ENCODE measurements around the gene PPP6R2.

DNA sequence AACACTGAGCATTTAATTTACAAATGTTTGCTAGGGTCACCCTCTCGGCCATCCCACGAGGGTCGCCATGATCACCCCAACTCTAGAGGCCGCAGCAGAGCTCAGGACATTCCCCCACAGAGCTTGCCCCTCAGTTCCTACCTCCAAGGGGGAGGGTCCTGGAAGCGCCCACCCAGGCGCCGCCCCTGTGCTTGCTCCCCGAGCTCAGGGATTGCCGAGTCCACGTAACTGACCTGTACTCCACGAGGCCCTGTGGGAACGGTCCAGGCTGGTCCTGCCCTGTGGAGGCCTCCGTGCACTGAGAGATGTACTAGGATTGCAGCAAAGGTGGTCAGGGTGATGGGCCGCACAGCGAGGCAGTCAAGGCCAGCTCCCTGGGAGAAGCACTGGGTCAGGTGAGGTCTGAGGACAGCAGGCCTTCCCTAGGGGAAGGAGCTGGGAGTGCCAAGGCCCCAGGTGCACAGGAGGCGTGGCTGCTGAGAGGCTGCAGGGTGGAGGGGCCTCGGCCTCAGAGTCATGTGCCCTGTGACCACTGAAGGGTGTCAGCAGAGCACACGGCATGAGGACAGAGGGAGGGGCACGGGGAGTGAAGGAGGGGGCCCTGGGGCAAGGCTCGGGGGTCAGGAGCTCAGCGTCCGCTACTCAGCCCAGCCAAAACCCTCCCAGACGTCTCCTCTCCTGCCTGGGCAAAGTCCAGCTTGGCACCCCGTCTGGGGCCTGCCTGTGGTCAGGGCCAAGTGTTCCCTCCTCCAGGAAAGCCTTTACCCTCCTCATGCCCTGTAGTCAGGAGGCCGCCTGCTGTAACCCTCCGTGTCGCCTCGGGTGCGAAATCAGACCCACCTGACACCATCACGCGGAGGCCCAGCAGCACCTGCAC is 141.1 kb downstream of the PPP6R2 start:
- TF ChIP-seq, protein P1, sequence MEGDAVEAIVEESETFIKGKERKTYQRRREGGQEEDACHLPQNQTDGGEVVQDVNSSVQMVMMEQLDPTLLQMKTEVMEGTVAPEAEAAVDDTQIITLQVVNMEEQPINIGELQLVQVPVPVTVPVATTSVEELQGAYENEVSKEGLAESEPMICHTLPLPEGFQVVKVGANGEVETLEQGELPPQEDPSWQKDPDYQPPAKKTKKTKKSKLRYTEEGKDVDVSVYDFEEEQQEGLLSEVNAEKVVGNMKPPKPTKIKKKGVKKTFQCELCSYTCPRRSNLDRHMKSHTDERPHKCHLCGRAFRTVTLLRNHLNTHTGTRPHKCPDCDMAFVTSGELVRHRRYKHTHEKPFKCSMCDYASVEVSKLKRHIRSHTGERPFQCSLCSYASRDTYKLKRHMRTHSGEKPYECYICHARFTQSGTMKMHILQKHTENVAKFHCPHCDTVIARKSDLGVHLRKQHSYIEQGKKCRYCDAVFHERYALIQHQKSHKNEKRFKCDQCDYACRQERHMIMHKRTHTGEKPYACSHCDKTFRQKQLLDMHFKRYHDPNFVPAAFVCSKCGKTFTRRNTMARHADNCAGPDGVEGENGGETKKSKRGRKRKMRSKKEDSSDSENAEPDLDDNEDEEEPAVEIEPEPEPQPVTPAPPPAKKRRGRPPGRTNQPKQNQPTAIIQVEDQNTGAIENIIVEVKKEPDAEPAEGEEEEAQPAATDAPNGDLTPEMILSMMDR (IDR thresholded peaks at IDR 0.05; ENCODE audit: low read length): no peak
- no peak for TF ChIP-seq EZH2 (IDR thresholded peaks at IDR 0.05; ENCODE audit: borderline replicate concordance, low read length)

All from OCI-LY1 (cell line).